Fibroblast of pulmonary artery (primary cell): Measurements from ENCODE around the gene HS3ST6.
A peak's percentile ranks its signal among the peaks of the same experiment; 100 is the strongest.

ENCODE experiments used
- DNase-seq: peaks from one replicate; pipeline ENCODE4 v3.0.0-alpha.2; 2010; ENCODE audit warnings: low read depth
- H3K4me3 ChIP-seq: replicated peaks from 2 replicates; pipeline ENCODE4 v1.5.1; 2011; ENCODE audit warnings: low read depth, mild to moderate bottlenecking, control low read depth, low read length, moderate library complexity
- TF ChIP-seq, protein P1 (sequence below): IDR thresholded peaks from 2 replicates; pipeline ENCODE4 v1.5.1; 2011; ENCODE audit warnings: mild to moderate bottlenecking, control low read depth, low read length, inconsistent platforms; ENCODE audit errors: missing control alignments

The HS3ST6 gene

GRCh38 chr16:1870365-1871082, 47.7 kb downstream of the HS3ST6 start:
- DNase-seq = peak; percentile 43
- H3K4me3 ChIP-seq = no peak overlapping the region
- TF ChIP-seq, protein P1, sequence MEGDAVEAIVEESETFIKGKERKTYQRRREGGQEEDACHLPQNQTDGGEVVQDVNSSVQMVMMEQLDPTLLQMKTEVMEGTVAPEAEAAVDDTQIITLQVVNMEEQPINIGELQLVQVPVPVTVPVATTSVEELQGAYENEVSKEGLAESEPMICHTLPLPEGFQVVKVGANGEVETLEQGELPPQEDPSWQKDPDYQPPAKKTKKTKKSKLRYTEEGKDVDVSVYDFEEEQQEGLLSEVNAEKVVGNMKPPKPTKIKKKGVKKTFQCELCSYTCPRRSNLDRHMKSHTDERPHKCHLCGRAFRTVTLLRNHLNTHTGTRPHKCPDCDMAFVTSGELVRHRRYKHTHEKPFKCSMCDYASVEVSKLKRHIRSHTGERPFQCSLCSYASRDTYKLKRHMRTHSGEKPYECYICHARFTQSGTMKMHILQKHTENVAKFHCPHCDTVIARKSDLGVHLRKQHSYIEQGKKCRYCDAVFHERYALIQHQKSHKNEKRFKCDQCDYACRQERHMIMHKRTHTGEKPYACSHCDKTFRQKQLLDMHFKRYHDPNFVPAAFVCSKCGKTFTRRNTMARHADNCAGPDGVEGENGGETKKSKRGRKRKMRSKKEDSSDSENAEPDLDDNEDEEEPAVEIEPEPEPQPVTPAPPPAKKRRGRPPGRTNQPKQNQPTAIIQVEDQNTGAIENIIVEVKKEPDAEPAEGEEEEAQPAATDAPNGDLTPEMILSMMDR = no peak

DNA sequence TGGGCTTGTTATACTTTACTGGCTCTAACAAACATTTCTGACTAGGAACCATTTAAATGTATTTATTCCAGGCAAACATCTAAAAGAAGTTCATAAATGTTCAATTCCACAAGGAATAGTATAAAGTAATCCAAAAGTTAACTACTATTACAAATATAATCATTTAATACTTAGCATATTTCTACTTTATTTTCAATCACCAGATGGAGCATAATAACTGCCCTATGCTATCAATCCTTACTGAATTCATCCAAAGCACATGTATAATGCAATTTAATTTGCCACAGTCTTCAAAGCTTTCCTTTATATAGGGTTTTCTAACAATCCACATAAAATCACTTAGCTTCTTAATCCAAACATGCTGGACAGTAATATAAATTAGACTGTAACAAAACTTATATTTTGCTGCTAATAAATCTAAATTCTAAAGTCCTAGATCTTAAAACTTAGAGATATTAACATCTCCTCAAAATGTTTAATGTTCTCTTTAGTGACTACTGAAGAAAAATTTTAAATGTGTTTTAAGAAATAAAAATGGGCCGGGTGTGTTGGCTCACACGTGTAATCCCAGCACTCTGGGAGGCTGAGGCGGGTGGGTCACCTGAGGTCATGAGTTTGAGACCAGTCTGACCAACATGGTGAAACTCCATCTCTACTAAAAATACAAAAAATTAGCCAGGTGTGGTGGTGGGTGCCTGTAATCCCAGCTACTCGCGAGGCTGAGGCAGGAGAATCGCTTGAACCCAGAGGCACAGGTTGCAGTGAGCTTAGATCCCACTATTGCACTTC, 52.1 kb downstream of the HS3ST6 start:
- no peak overlapping the region for H3K4me3 ChIP-seq
- DNase-seq = no peak
- TF ChIP-seq, protein P1 = no peak

GRCh38 chr16:1863681-1864460, 54.3 kb downstream of the HS3ST6 start:
- no peak overlapping the region for H3K4me3 ChIP-seq
- peak; percentile 66 for DNase-seq
- TF ChIP-seq, protein P1 = peak; percentile 52

GRCh38 chr16:1862394-1862793, 55.8 kb downstream of the HS3ST6 start:
- no peak overlapping the region for H3K4me3 ChIP-seq
- no peak for DNase-seq
- TF ChIP-seq, protein P1 = no peak

DNA sequence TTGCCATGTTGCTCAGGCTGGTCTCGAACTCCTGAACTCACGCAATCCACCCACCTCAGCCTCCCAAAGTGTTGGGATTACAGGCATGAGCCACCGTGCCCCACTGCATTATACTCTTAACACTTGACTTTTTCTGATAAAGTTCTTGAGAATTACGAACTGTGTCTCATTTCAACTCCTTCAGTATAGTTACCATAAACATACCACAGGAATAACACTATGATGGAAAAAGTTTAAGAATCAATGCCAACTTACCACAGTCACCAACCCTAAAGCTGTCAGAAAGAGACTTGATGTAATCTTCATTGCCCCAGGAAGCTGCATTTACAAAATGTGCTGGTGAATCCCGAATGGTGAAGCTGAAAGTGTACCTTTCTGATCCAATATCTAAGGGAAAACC, 56.5 kb downstream of the HS3ST6 start:
- no peak overlapping the region for H3K4me3 ChIP-seq
- TF ChIP-seq, protein P1 = no peak
- DNase-seq = no peak
